Panc1 (cell line): ENCODE results near the gene PYDC2. TPM values are rescaled to one million over a fixed set of nuclear protein-coding genes. Genes with fewer than 3 reads are reported as not detected.

Source experiments
- ATAC-seq: fragments of 200-7000 bp; cut with Tn5 transposase; 2 replicates; pipeline ENCODE4 v1.9.1; 2020; ENCODE audit warnings: mild to moderate bottlenecking, moderate library complexity
- BruUV-seq: library from RNA; stranded (reverse); fragments of 400-500 nt; replicated peaks from 2 replicates; lab custom pipeline; 2021; lab: Mats Ljungman, UMichigan
- CTCF ChIA-PET: fragments of 300-600 bp; sonication (Branson Sonifier 250); formaldehyde crosslinking; loops from one replicate; lab custom pipeline; 2022; ENCODE audit warnings: antibody characterized with exemption; lab: Charles Lee
- POLR2A ChIA-PET: fragments of 300-600 bp; sonication (Branson Sonifier 250); formaldehyde crosslinking; loops from one replicate; lab custom pipeline; 2022; ENCODE audit warnings: antibody characterized with exemption; lab: Charles Lee
- DNase-seq: peaks from one replicate; pipeline ENCODE4 v3.0.0-alpha.2; 2010; ENCODE audit warnings: low read depth, low spot score
- H3K27ac ChIP-seq: 2 replicates; pipeline ENCODE4 v1.5.1; 2011; ENCODE audit warnings: mild to moderate bottlenecking, low read length, inconsistent platforms
- H3K27me3 ChIP-seq: fragments of 200-500 bp; sonication (Bioruptor generic); 2 replicates; pipeline ENCODE4 v1.6.0; 2014; ENCODE audit warnings: low read length, inconsistent platforms; ENCODE audit not compliant: control insufficient read depth, insufficient read depth
- H3K36me3 ChIP-seq: fragments of 200-500 bp; sonication (Bioruptor generic); 2 replicates; pipeline ENCODE4 v1.5.1; 2014; ENCODE audit warnings: inconsistent platforms, mild to moderate bottlenecking, low read length, moderate library complexity; ENCODE audit not compliant: control insufficient read depth, insufficient read depth
- H3K4me1 ChIP-seq: 2 replicates; pipeline ENCODE4 v1.5.1; 2011; ENCODE audit warnings: inconsistent platforms, mild to moderate bottlenecking, low read length, moderate library complexity; ENCODE audit not compliant: control insufficient read depth, insufficient read depth
- H3K4me3 ChIP-seq, 2 experiments: 2 replicates each; pipeline ENCODE4 v1.5.1; 2011 to 2012; ENCODE audit warnings: low read depth in 2 of 2, low read length in 2 of 2, mild to moderate bottlenecking in 2 of 2, inconsistent platforms in 1 of 2, moderate library complexity in 1 of 2
- H3K9me3 ChIP-seq: fragments of 200-500 bp; sonication (Bioruptor generic); 2 replicates; pipeline ENCODE4 v1.5.1; 2014; ENCODE audit warnings: low read depth, mild to moderate bottlenecking, inconsistent platforms, low read length, moderate library complexity; ENCODE audit not compliant: control insufficient read depth, insufficient read depth
- POLR2AphosphoS5 ChIP-seq: IDR thresholded peaks from 2 replicates; pipeline ENCODE4 v1.6.1; 2012; ENCODE audit warnings: mild to moderate bottlenecking, low read depth, low read length, moderate library complexity
- SIN3A ChIP-seq: IDR thresholded peaks from 2 replicates; pipeline ENCODE4 v1.6.1; 2012; ENCODE audit warnings: low read depth, mild to moderate bottlenecking, low read length, moderate library complexity, borderline replicate concordance; ENCODE audit not compliant: insufficient read depth
- TCF7L2 ChIP-seq: IDR thresholded peaks from 2 replicates; pipeline ENCODE4 v1.6.1; 2011; ENCODE audit warnings: mild to moderate bottlenecking, low read depth, low read length, inconsistent platforms
- in situ Hi-C: cut with HindIII; loops from 2 replicates; pipeline ENCODE4 v1.10.0; 2016; ENCODE audit warnings: low sequenced_read_pairs, low pct_unique_long_range_greater_than_20kb
- intact Hi-C: fragments of 100-400 bp; cut with micrococcal nuclease; formaldehyde crosslinking; loops from one replicate; pipeline ENCODE4 v1.10.0; 2022; ENCODE audit not compliant: unreplicated experiment
- total RNA-seq: library from RNA; stranded (reverse); gene quantifications from one replicate; pipeline ENCODE4 v1.2.1, GENCODE V29; 2021; ENCODE audit not compliant: unreplicated experiment
- TF ChIP-seq, protein P1 (sequence below), 2 experiments: IDR thresholded peaks; 2 replicates each; pipeline ENCODE4 v1.6.1; 2011 to 2012; ENCODE audit warnings: low read depth in 2 of 2, control low read depth in 1 of 2, low read length in 1 of 2, mild to moderate bottlenecking in 1 of 2, moderate library complexity in 1 of 2; ENCODE audit not compliant: insufficient read depth in 1 of 2
- TF ChIP-seq, protein P2 (sequence below): fragments of 450-650 bp; IDR thresholded peaks from 2 replicates; pipeline ENCODE4 v1.5.1; 2017; ENCODE audit warnings: mild to moderate bottlenecking

The PYDC2 gene
- total RNA-seq, 1 experiment from 2014 or later, result not detected

DNA sequence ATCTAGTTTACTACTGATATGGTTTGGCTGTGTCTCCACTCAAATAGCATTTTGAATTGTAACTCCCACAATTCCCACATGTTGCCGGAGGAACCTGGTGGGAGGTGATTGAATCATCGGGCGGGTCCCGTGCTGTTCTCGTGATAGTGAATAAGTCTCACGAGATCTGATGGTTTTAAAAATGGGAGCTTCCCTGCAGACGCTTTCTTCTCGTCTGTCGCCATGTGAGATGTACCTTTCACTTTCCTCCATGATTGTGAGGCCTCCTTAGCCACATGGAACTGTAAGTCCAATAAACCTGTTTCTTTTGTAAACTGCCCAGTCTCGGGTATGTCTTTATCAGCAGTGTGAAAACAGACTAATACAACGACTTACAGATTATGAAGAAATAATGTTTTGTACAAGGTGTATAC lies 35.6 kb upstream of the PYDC2 start:
- no peak for TF ChIP-seq TCF7L2
- 0 out of 2 replicates have a peak, but pooled peaks have one; percentile 29 for TF ChIP-seq POLR2AphosphoS5
- no peaks in the 10 kb centered on the region for H3K36me3 ChIP-seq
- DNase-seq (peak; percentile 53), ATAC-seq (peak; percentile 87)
- no peaks in the 10 kb centered on the region for H3K27me3 ChIP-seq
- peak overlapping the region; percentile 51; the same call in 1 of the 2 replicates for H3K27ac ChIP-seq
- 0 out of 2 replicates have a peak, but pooled peaks cover 6% of the 10 kb centered on the region for H3K4me1 ChIP-seq
- peak overlapping the region; percentile 31 to 51 for H3K4me3 ChIP-seq
- no TSS peak for BruUV-seq
- intact Hi-C loops, result no loop called here
- no peaks in the 10 kb centered on the region for H3K9me3 ChIP-seq
- in situ Hi-C loops, result no loop called here
- ChIA-PET POLR2A (no interaction called here), CTCF (no interaction called here)

DNA sequence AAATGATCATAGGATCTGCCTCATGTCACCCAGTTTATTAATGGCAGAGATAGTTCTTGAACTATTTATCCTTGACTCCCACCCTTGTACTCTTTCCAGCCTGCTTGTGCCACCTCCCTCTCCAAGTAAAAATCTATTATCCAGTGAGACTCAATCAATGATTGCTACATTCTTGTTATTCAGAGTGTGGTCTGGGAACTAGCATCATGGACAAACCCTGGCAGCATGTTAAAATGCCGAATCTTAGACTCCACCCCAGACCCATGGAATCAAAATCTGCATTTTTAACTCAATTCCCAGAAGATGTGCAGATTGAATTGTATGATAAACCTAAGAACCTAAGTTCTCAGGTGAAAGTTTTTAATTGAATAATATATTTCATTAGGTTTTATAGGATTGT lies 34.7 kb upstream of the PYDC2 start:
- no peaks in the 10 kb centered on the region for H3K9me3 ChIP-seq
- POLR2A ChIA-PET, result no interaction called here
- H3K27ac ChIP-seq, result peak overlapping the region; percentile 51; the same call in 1 of the 2 replicates
- in situ Hi-C loops, result no loop called here
- intact Hi-C loops, result no loop called here
- H3K36me3 ChIP-seq, result no peaks in the 10 kb centered on the region
- peak overlapping the region in 1 of 2 experiments; percentile 31; a peak in 3 of 4 replicates for H3K4me3 ChIP-seq
- TF ChIP-seq TCF7L2 (no peak), POLR2AphosphoS5 (no peak), SIN3A (no peak)
- TF ChIP-seq, protein P1, sequence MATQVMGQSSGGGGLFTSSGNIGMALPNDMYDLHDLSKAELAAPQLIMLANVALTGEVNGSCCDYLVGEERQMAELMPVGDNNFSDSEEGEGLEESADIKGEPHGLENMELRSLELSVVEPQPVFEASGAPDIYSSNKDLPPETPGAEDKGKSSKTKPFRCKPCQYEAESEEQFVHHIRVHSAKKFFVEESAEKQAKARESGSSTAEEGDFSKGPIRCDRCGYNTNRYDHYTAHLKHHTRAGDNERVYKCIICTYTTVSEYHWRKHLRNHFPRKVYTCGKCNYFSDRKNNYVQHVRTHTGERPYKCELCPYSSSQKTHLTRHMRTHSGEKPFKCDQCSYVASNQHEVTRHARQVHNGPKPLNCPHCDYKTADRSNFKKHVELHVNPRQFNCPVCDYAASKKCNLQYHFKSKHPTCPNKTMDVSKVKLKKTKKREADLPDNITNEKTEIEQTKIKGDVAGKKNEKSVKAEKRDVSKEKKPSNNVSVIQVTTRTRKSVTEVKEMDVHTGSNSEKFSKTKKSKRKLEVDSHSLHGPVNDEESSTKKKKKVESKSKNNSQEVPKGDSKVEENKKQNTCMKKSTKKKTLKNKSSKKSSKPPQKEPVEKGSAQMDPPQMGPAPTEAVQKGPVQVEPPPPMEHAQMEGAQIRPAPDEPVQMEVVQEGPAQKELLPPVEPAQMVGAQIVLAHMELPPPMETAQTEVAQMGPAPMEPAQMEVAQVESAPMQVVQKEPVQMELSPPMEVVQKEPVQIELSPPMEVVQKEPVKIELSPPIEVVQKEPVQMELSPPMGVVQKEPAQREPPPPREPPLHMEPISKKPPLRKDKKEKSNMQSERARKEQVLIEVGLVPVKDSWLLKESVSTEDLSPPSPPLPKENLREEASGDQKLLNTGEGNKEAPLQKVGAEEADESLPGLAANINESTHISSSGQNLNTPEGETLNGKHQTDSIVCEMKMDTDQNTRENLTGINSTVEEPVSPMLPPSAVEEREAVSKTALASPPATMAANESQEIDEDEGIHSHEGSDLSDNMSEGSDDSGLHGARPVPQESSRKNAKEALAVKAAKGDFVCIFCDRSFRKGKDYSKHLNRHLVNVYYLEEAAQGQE (IDR thresholded peaks at IDR 0.05; ENCODE audit: insufficient read depth in 1 of 2, low read depth in 2 of 2, low read length in 1 of 2), result no peak
- TF ChIP-seq, protein P2, sequence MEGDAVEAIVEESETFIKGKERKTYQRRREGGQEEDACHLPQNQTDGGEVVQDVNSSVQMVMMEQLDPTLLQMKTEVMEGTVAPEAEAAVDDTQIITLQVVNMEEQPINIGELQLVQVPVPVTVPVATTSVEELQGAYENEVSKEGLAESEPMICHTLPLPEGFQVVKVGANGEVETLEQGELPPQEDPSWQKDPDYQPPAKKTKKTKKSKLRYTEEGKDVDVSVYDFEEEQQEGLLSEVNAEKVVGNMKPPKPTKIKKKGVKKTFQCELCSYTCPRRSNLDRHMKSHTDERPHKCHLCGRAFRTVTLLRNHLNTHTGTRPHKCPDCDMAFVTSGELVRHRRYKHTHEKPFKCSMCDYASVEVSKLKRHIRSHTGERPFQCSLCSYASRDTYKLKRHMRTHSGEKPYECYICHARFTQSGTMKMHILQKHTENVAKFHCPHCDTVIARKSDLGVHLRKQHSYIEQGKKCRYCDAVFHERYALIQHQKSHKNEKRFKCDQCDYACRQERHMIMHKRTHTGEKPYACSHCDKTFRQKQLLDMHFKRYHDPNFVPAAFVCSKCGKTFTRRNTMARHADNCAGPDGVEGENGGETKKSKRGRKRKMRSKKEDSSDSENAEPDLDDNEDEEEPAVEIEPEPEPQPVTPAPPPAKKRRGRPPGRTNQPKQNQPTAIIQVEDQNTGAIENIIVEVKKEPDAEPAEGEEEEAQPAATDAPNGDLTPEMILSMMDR, result no peak
- DNase-seq (no peak), ATAC-seq (no peak)
- CTCF ChIA-PET, result no interaction called here
- H3K27me3 ChIP-seq, result no peaks in the 10 kb centered on the region
- no TSS peak for BruUV-seq
- 0 out of 2 replicates have a peak, but pooled peaks cover 6% of the 10 kb centered on the region for H3K4me1 ChIP-seq

DNA sequence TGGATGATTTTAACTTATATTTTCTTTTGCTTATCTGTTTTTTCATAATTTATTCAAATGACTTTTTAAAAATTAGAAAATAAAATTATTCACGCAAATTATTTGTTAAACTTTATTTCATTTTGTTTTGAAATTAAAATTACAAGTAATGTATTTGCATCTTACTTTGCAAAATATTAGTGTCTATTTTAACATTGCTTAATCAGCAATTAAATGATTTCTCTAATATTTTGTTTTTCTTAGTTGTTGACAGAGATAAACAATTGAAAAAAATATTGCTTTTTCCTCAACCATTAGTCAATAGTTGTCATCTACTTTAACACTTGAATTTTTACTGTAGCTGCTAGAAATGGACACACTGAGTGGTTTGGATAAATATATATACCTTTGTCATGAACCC lies 32.8 kb upstream of the PYDC2 start:
- ATAC-seq (no peak), DNase-seq (no peak)
- intact Hi-C loops (no loop called here), in situ Hi-C loops (no loop called here)
- no TSS peak for BruUV-seq
- Histone ChIP-seq H3K9me3 (no peaks in the 10 kb centered on the region), H3K4me1 (0 out of 2 replicates have a peak, but pooled peaks cover 6% of the 10 kb centered on the region), H3K4me3 (no peak overlapping the region), H3K27me3 (no peaks in the 10 kb centered on the region), H3K36me3 (no peaks in the 10 kb centered on the region), H3K27ac (no peak overlapping the region)
- POLR2A ChIA-PET, result no interaction called here
- TF ChIP-seq SIN3A (no peak), POLR2AphosphoS5 (no peak), TCF7L2 (no peak)
- TF ChIP-seq, protein P1 (IDR thresholded peaks at IDR 0.05; ENCODE audit: insufficient read depth in 1 of 2, low read depth in 2 of 2, low read length in 1 of 2), result no peak
- TF ChIP-seq, protein P2, result no peak
- CTCF ChIA-PET, result no interaction called here
